ENCODE results near the gene IZUMO2. TPM values are rescaled to one million over a fixed set of nuclear protein-coding genes. Genes with fewer than 3 reads are reported as not detected.

IZUMO2 gene
- total RNA-seq, 2 donors from 2014 or later: not detected

DNA sequence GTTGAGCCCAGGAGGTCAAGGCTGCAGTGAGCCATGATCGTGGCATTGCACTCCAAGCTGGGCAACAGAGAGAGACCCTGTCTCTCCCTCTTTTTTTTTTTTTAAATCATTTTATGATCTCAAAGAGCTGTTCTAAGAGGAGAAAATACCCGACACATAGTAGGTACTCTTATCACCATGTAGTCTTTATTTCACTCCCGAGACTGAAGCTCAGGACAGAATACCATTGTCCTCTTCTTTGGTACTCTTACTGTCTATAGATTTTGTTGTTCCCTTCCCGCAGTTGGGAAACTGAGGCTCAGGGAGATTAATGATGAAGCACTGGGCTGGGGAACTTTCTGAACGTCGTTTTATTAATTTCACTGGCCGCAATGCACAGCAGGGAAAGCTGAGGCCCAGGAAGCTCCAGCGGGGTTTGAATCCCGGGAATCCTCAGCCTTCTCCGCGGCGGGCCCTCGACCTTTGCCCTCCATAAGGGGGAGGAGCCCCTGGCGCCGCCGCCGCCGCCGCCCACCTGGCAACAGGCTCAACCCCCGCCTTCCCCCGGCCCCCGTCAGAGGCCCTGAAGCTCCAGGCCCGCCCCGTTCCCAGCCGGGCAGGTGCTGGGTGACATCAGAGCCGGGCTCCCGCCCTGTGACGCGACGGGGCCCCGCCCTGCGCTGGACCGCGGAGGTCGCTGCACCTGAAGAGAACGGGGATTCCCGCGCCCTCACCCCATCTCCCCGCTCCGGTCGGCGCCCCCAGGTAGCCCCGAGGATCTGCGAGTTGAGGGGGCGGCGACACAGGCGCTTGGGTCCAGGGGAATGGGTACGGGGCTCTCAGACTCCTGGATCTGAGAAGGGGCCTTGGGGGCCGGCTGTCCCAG is 42.0 kb upstream of the IZUMO2 start:
- no peak for TF ChIP-seq CTCF (conservative IDR thresholded peaks at IDR 0.05)
- Histone ChIP-seq H3K9ac (ENCODE audit: extremely low read depth, low read length, poor library complexity, severe bottlenecking) (no peak overlapping the region), H3K4me1 (ENCODE audit: control insufficient read depth, insufficient read depth, low read length) (no peaks in the 10 kb centered on the region), H3K4me3 (ENCODE audit: low read length) (peak overlapping the region; percentile 49), H3K27ac (ENCODE audit: low read depth, low read length) (no peak overlapping the region), H3K36me3 (ENCODE audit: control insufficient read depth, insufficient read depth, low read length) (no peaks in the 10 kb centered on the region), H3K9me3 (ENCODE audit: control insufficient read depth, low read length) (peaks cover 7% of the 10 kb centered on the region), H3K27me3 (ENCODE audit: control insufficient read depth, insufficient read depth, low read length, poor library complexity, severe bottlenecking) (peaks cover 21% of the 10 kb centered on the region)
- Mint-ChIP-seq H3K27me3 (ENCODE audit: insufficient read depth) (peaks cover 42% of the 10 kb centered on the region), H3K36me3 (ENCODE audit: low read depth) (peaks cover 1% of the 10 kb centered on the region), H3K4me3 (peak overlapping the region; percentile 57), H3K27ac (peak overlapping the region; percentile 89), H3K9me3 (no peaks in the 10 kb centered on the region), H3K4me1 (peaks cover 3% of the 10 kb centered on the region)
- 40 to 50% methylated on average over 16 to 49 of the region's 49 CpGs for WGBS, 2 experiments (ENCODE audit: insufficient coverage in 1 of 2, insufficient read length in 1 of 2)
- DNase-seq: peak; percentile 97

GRCh38 chr19:50204081-50204428 is 41.0 kb upstream of the IZUMO2 start:
- no peaks in the 10 kb centered on the region for H3K36me3 ChIP-seq (ENCODE audit: control insufficient read depth, insufficient read depth, low read length)
- peaks cover 7% of the 10 kb centered on the region for H3K9me3 ChIP-seq (ENCODE audit: control insufficient read depth, low read length)
- no peak overlapping the region for H3K27ac ChIP-seq (ENCODE audit: low read depth, low read length)
- TF ChIP-seq CTCF (conservative IDR thresholded peaks at IDR 0.05): no peak
- H3K9ac ChIP-seq (ENCODE audit: extremely low read depth, low read length, poor library complexity, severe bottlenecking): no peak overlapping the region
- no peaks in the 10 kb centered on the region for H3K4me1 ChIP-seq (ENCODE audit: control insufficient read depth, insufficient read depth, low read length)
- H3K4me1 Mint-ChIP-seq: peaks cover 3% of the 10 kb centered on the region
- no peak overlapping the region for H3K27ac Mint-ChIP-seq
- H3K4me3 ChIP-seq (ENCODE audit: low read length): no peak overlapping the region
- H3K27me3 Mint-ChIP-seq (ENCODE audit: insufficient read depth): peaks cover 42% of the 10 kb centered on the region
- 74 to 84% methylated on average over 5 to 6 of the region's 7 CpGs for WGBS, 2 experiments (ENCODE audit: insufficient coverage in 1 of 2, insufficient read length in 1 of 2)
- DNase-seq: no peak
- H3K27me3 ChIP-seq (ENCODE audit: control insufficient read depth, insufficient read depth, low read length, poor library complexity, severe bottlenecking): peaks cover 21% of the 10 kb centered on the region
- H3K4me3 Mint-ChIP-seq: peak overlapping the region; percentile 57
- H3K36me3 Mint-ChIP-seq (ENCODE audit: low read depth): no peaks in the 10 kb centered on the region
- H3K9me3 Mint-ChIP-seq: no peaks in the 10 kb centered on the region

GRCh38 chr19:50203281-50204080 is 40.4 kb upstream of the IZUMO2 start, which contains the start of gene MYH14:
Gene MYH14 (plus strand): TSS chr19:50203622. CDS start chr19:50210366, 6,744 bp downstream.
- Mint-ChIP-seq H3K36me3 (ENCODE audit: low read depth) (no peaks in the 10 kb centered on the region), H3K4me1 (peaks cover 3% of the 10 kb centered on the region), H3K9me3 (no peaks in the 10 kb centered on the region), H3K4me3 (peak within 1 kb of the TSS; percentile 57), H3K27ac (peak within 1 kb of the TSS; percentile 89), H3K27me3 (ENCODE audit: insufficient read depth) (peaks cover 42% of the 10 kb centered on the region)
- Histone ChIP-seq H3K27me3 (ENCODE audit: control insufficient read depth, insufficient read depth, low read length, poor library complexity, severe bottlenecking) (peaks cover 21% of the 10 kb centered on the region), H3K4me1 (ENCODE audit: control insufficient read depth, insufficient read depth, low read length) (no peaks in the 10 kb centered on the region), H3K36me3 (ENCODE audit: control insufficient read depth, insufficient read depth, low read length) (no peaks in the 10 kb centered on the region), H3K9me3 (ENCODE audit: control insufficient read depth, low read length) (peaks cover 7% of the 10 kb centered on the region), H3K4me3 (ENCODE audit: low read length) (no peak within 1 kb of the TSS), H3K9ac (ENCODE audit: extremely low read depth, low read length, poor library complexity, severe bottlenecking) (no peak within 1 kb of the TSS), H3K27ac (ENCODE audit: low read depth, low read length) (no peak within 1 kb of the TSS)
- no peak for TF ChIP-seq CTCF (conservative IDR thresholded peaks at IDR 0.05)
- peak; percentile 98 for DNase-seq
- 50 to 72% methylated on average over 49 to 78 of the region's 78 CpGs for WGBS, 2 experiments (ENCODE audit: insufficient coverage in 1 of 2, insufficient read length in 1 of 2)
